Spinal cord (tissue), 10 donors: ENCODE measurements around the gene PRRT1. TPM values are rescaled to one million over a fixed set of nuclear protein-coding genes. Genes with fewer than 3 reads are reported as not detected.
A peak's percentile ranks its signal among the peaks of the same experiment; 100 is the strongest.

Experiments
- DNase-seq, 6 donors: peaks; one replicate each; pipeline versions ENCODE4 v3.0.0 to v3.0.0-alpha.2; 2013 to 2015; ENCODE audit warnings: low spot score in 6 of 6, low read depth in 4 of 6
- H3K27ac ChIP-seq: one replicate; pipeline ENCODE4 v1.5.1; 2013; ENCODE audit warnings: low read depth, low read length, control low read depth
- H3K27me3 ChIP-seq: one replicate; pipeline ENCODE4 v1.6.1; 2013; ENCODE audit warnings: low read length; ENCODE audit not compliant: control insufficient read depth, insufficient read depth
- H3K36me3 ChIP-seq: one replicate; pipeline ENCODE4 v1.6.1; 2013; ENCODE audit warnings: low read length; ENCODE audit not compliant: control insufficient read depth, insufficient read depth
- H3K4me1 ChIP-seq: one replicate; pipeline ENCODE4 v1.6.1; 2013; ENCODE audit warnings: low read length; ENCODE audit not compliant: control insufficient read depth, insufficient read depth
- H3K4me3 ChIP-seq: one replicate; pipeline ENCODE4 v1.5.1; 2013; ENCODE audit warnings: low read depth, low read length, control low read depth
- H3K9me3 ChIP-seq: one replicate; pipeline ENCODE4 v1.6.1; 2013; ENCODE audit warnings: low read length; ENCODE audit not compliant: control insufficient read depth, insufficient read depth
- WGBS: methylation state at CpG from one replicate; pipeline ENCODE4 v1.1.5; 2013; ENCODE audit warnings: missing lambda C conversion rate; ENCODE audit not compliant: insufficient coverage; 5-methylcytosine and 5-hydroxymethylcytosine counted together
- polyA plus RNA-seq, 2 donors: library from polyadenylated mRNA; unstranded; fragments of 120-200 nt; gene quantifications; one replicate each; pipeline ENCODE4 v1.2.1, GENCODE V29; 2013; ENCODE audit not compliant: insufficient read length in 2 of 2
- total RNA-seq, 2 donors: library from RNA; depleted of rRNA in 1 of 2; stranded (reverse); fragments of 120-200 nt in 1 of 2; fragments of >200 nt in 1 of 2; gene quantifications; one replicate each; pipeline versions ENCODE4 v1.2.3 to v1.2.4, GENCODE V29; 2013 to 2014
- donor health status: healthy.

PRRT1 gene
- total and polyA plus RNA-seq, 4 donors = 0.83 to 17.7 (median 8.2) TPM

DNA sequence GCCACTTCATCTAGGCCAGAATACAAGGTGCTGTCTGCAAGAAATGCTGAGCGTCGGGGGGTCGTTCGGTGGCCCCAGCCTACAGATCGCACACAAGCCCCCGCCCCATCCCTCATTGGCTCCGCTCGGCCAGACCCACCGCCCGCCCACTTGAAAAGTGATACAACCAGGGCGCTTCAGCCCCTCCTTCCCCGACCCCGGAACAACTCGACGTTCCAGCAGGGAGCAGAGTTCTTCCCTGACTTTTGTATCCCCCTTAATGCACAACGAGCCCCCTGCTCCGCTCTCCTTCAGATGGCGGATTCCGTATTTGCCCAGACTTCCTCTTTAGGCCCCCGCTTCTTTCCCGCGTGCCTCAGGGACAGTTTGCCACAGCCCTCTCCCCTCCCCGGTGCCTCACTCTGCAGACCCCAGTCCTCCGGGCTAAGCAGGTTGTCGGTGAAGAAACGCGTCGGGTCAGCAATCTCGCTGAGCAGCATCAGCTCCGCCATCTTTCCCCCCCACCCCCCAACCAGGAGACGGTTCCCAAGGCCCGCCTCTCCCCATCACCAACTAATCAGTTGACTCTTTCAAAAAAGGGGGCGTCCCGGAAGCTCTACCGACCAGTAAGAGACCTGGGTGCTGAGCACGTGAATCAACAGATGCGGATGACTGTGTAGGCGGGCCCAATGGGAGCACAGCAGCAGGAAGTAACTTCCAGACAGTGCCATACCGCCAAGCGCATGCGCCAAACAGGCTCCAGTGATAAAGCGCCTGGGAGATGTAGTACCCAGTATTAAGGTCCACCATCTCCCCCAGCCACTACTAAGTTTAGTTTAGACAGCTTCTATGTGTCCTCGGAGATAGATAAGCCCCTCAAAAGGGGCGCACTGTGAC, 23.8 kb downstream of the PRRT1 start, which contains the start of gene ATF6B:
TSS of gene ATF6B (minus strand) at position 530 of the 876 bp plus-strand sequence. CDS start at position 491, 39 bp downstream.
- Histone ChIP-seq H3K4me3 (peak within 1 kb of the TSS; percentile 99), H3K9me3 (no peaks in the 10 kb centered on the region), H3K36me3 (peaks cover 32% of the 10 kb centered on the region), H3K27me3 (no peaks in the 10 kb centered on the region), H3K27ac (peak within 1 kb of the TSS; percentile 99), H3K4me1 (peaks cover 31% of the 10 kb centered on the region)
- peak; percentile 88 to 100 (median 98) for DNase-seq
- WGBS = under 1% methylated on average over 38 of the region's 44 CpGs

DNA sequence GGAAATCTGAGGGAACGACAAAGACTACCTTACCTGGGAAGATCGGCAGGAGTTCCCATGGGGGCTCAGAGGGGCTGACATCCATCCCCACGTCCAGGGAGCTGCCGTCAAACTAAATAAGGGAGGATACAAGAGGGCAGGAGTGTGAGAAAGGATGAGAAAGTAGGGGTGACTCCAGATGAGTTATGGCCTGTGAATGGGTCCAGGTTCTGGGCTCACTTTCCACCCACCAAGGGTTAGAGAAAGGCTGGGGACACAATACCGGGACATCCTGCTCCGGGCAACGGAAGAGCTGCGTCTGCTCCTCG, 24.4 kb downstream of the PRRT1 start:
- no peaks in the 10 kb centered on the region for H3K27me3 ChIP-seq
- 5% methylated on average over 9 of the region's 9 CpGs for WGBS

GRCh38 chr6:32126880-32127279, 24.9 kb downstream of the PRRT1 start:
- no peaks in the 10 kb centered on the region for H3K9me3 ChIP-seq
- H3K27me3 ChIP-seq = no peaks in the 10 kb centered on the region
- peaks cover 43% of the 10 kb centered on the region for H3K36me3 ChIP-seq
- H3K27ac ChIP-seq = no peak overlapping the region
- DNase-seq = no peak
- H3K4me3 ChIP-seq = peak overlapping the region; percentile 99
- WGBS = 78% methylated on average over 6 of the region's 8 CpGs
- H3K4me1 ChIP-seq = peaks cover 31% of the 10 kb centered on the region

More for the DNA sequence above, 24.4 kb downstream of the PRRT1 start:
- no peaks in the 10 kb centered on the region for H3K9me3 ChIP-seq
- peaks cover 31% of the 10 kb centered on the region for H3K4me1 ChIP-seq
- peak overlapping the region; percentile 99 for H3K4me3 ChIP-seq
- H3K27ac ChIP-seq = peak overlapping the region; percentile 99
- peaks cover 38% of the 10 kb centered on the region for H3K36me3 ChIP-seq
- no peak for DNase-seq

- Histone ChIP-seq H3K4me3 (no peak overlapping the region), H3K4me1 (peaks cover 24% of the 10 kb centered on the region), H3K27ac (no peak overlapping the region), H3K9me3 (no peaks in the 10 kb centered on the region), H3K27me3 (no peaks in the 10 kb centered on the region), H3K36me3 (peaks cover 72% of the 10 kb centered on the region)
- DNase-seq = no peak
- 100% methylated on average over 2 of the region's 4 CpGs for WGBS
Measured at GRCh38 chr6:32123681-32124080, 28.1 kb downstream of the PRRT1 start.

DNA sequence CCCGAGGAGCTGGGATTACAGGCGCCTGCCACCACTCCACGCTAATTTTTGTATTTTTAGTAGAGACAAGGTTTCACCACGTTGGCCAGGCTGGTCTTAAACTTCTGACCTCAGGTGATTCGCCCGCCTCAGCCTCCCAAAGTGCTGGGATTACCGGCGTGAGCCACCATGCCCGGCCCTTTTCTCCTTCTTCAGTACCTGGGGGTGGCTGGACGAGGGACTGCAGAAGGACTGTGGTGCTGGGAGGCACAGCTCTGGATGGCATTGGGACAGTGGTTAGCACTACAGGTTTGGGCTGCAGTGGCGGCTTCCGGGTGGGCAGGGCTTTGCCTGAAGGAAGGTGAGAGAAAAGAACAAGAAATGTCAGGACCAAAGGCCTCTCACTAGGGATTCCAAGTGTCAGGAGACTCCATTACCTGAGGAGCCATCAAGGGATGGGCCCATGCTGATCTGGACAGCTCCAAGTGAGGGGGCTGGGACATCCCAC, 31.1 kb downstream of the PRRT1 start:
- Histone ChIP-seq H3K4me1 (peaks cover 13% of the 10 kb centered on the region), H3K9me3 (no peaks in the 10 kb centered on the region), H3K27ac (no peak overlapping the region), H3K27me3 (no peaks in the 10 kb centered on the region), H3K4me3 (no peak overlapping the region), H3K36me3 (peaks cover 95% of the 10 kb centered on the region)
- 97% methylated on average over 10 of the region's 12 CpGs for WGBS
- DNase-seq = no peak

DNA sequence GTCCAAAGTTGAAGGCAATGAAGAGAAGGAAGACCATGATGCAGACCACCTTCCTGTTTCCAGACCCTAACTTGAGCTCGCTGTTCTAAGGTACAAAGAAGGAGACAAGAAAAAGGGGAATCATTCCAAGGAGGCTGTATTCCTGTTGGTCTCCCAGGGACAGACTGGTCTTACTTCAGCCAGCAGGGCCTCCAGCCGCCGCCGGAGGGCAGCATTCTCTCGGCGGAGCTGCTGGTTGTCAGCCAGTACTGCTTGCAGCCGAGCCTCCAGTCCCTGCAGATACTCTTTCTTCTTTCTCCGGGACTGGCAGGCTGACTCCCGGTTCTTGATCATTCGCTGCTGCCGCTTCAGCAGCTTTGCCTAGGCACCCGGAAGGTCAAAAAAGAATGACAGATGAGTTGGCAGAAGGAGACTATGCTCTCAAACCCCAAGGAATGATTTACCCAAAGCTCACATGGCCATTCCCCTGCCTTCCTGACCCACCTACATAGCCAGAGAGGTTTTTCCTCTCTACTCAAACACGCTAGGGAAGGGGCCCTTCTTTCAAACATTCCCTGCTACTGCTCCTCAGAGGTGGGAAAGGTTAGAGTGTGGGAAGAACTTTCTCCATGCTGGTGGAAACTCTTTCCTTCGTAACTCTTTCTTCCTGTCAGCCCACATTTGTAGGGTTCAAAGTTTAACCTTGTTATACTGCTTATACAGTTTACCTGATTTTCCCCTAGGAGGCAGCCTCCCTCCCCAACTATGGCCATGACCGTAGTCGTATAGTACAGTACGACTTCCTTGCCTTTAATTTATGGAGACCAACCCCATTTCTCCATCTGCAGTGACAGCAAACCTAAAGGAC, 32.7 kb downstream of the PRRT1 start:
- peak in 5 of 6 donors; percentile 51 to 92 (median 68) for DNase-seq
- Histone ChIP-seq H3K4me3 (no peak overlapping the region), H3K36me3 (peaks cover 94% of the 10 kb centered on the region), H3K9me3 (no peaks in the 10 kb centered on the region), H3K27ac (peak overlapping the region; percentile 61), H3K4me1 (peaks cover 17% of the 10 kb centered on the region), H3K27me3 (no peaks in the 10 kb centered on the region)
- WGBS = 19% methylated on average over 12 of the region's 17 CpGs

DNA sequence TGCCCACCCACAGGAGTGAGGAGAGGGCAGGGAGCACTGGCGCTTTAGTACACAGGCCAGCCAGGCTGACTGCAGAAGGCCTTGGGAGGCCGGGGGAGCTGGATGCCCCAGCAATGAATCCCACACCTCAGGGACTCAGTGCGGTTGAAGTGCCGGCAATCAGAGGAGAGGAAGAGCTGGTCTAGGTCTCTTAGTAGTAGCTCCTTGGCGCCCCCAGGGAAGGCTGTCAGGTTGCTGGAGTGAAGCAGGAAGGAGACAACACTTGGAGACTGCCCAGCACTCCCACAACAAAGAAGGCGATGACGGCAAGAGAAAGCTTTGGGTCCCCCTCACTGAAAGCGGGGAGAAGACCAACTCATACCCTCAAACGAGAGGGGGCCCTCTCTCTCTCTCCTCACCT, 34.3 kb downstream of the PRRT1 start:
- Histone ChIP-seq H3K27me3 (no peaks in the 10 kb centered on the region), H3K4me3 (no peak overlapping the region), H3K4me1 (peaks cover 27% of the 10 kb centered on the region), H3K27ac (no peak overlapping the region), H3K9me3 (no peaks in the 10 kb centered on the region), H3K36me3 (peaks cover 85% of the 10 kb centered on the region)
- 92% methylated on average over 8 of the region's 9 CpGs for WGBS
- no peak for DNase-seq

DNA sequence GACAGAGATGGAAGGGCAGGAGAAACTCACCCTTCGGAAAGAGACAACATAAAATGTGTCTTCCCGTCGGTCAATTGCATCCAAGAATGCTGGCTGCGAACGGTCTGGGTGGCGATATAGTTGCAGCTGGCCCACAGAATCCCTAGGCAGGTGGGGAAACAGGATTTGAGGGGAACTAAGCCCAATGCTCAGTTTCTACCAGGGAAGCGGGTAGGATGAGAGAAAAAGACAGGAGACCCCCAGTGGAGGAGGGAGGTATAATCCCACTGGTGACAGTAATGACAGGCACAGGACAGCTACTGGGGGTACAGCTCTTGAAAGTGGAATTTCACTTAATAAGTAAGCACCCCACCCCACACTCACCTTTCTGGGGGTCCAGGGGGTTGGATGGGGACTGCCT, 35.1 kb downstream of the PRRT1 start:
- no peak overlapping the region for H3K27ac ChIP-seq

DNA sequence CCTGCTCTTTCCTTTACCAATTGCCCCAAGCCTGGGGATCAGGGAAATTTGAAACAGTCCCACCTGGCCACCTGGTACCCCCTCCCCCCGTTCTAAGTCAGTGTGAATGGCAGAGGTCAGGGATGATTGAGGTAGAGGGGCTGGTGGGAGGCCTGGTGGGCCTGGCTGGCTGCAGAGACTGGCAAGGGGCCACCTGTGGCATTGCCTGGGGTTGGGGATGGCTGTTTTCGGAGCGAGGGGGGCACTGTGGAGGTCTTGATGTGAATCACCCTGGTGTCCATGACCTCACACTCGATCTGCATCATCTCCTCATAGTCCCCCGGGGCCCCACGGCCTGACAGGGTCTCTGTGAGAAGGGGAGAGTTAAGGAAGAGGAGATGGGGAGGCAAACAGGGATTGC, 36.1 kb downstream of the PRRT1 start:
- DNase-seq = no peak
- Histone ChIP-seq H3K4me1 (peaks cover 28% of the 10 kb centered on the region), H3K4me3 (no peak overlapping the region), H3K27me3 (no peaks in the 10 kb centered on the region), H3K9me3 (no peaks in the 10 kb centered on the region), H3K27ac (no peak overlapping the region), H3K36me3 (peaks cover 67% of the 10 kb centered on the region)
- WGBS = 94% methylated on average over 2 of the region's 6 CpGs

More for the DNA sequence above, 35.1 kb downstream of the PRRT1 start:
- no peaks in the 10 kb centered on the region for H3K27me3 ChIP-seq
- peaks cover 28% of the 10 kb centered on the region for H3K4me1 ChIP-seq
- peaks cover 77% of the 10 kb centered on the region for H3K36me3 ChIP-seq
- peak in 1 of 6 donors; percentile 26 for DNase-seq
- WGBS = 84% methylated on average over 6 of the region's 7 CpGs
- H3K4me3 ChIP-seq = no peak overlapping the region
- H3K9me3 ChIP-seq = no peaks in the 10 kb centered on the region
